Stromal cell of bone marrow (primary cell): ENCODE data around the gene LARP4B.

Source experiments
- DNase-seq: peaks from one replicate; pipeline ENCODE4 v3.0.0-alpha.2; 2012; ENCODE audit warnings: low read depth

The LARP4B gene

DNA sequence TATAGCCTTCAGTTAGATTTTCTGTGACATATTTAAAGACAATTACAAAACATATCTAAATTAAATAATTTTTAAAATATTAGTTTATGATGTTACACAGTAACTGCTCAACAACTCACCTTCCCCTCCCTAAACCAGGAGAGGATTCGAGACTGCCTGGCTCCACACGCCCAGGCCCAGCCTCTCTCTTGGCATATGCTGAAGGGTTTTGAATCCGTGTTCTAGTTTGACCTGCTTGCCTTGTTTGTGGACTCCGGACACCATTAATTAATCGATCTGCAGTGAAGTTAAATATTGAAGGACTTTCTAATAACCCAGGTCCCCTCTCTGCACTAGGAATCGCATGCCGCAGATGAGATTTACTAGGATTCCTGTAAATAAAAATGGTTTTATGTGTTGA lies 106.6 kb downstream of the LARP4B start:
- no peak for DNase-seq

- DNase-seq: no peak
Measured at GRCh38 chr10:824497-824896, 107.0 kb downstream of the LARP4B start.

- no peak for DNase-seq
Measured at GRCh38 chr10:822661-823367, 108.7 kb downstream of the LARP4B start.

- no peak for DNase-seq
Measured at GRCh38 chr10:822197-822596, 109.3 kb downstream of the LARP4B start.

- peak; percentile 25 for DNase-seq
Measured at GRCh38 chr10:821322-821721, 110.2 kb downstream of the LARP4B start.

GRCh38 chr10:819816-820215 lies 111.7 kb downstream of the LARP4B start:
- no peak for DNase-seq

DNA sequence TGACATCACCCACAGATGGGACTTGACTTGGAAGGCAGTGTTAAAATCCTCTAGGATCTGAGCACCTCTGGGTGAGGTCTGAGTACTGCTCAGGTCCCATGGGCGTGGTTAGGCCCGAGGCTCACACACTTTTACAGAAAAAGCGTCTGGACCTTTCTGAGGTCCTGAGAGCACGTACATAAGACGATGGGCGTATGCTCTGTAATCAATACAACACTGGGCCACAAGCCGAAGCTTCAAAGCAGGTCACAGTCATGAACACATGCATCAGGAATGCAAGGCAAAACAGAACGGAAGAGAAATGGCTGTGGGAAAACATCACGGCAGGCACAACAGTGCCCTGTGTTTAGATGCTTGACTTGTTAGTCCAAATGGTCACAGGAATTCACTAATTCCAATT lies 112.2 kb downstream of the LARP4B start:
- DNase-seq: no peak

- DNase-seq: no peak
Measured at GRCh38 chr10:818526-819220, 112.8 kb downstream of the LARP4B start.

DNA sequence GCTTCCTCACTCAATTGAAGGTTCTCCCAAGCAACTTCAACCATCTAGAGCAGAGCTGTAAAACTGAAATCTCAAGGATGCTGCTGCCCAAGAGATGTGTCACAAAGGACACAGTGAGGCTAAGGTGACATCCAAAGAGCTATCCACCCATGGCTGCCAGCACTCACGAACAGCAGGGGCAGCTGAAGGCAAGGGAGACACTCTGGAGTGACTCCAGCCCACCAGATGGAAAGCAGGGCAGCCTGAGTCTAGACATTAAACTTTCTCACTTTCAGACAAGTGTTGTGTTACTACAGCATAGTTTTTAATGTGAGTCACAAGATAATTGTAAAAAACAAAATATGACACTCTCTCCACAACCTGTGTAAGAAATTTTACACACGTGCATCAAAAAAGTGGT lies 113.5 kb downstream of the LARP4B start:
- DNase-seq: no peak

GRCh38 chr10:817371-817770 lies 114.1 kb downstream of the LARP4B start:
- DNase-seq: no peak

DNA sequence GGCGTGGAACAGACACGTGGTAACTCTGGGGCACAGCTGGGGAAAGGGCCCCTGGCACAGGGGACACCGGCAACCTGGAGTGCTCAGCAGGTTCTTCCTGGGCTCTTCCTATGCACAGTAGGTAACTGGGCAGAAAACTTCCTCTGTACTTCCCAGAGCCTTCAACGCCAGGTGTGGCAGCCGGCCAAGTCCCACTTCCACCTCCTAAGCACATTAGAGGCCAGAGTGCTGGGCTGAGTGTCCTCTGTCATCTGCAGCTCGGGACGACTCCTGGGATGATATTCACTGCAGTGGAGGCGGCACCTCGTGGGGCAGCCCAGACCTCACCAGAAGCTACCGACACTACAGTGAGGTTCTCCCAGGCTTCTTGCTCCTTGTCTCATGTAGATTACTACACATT lies 114.5 kb downstream of the LARP4B start:
- no peak for DNase-seq

GRCh38 chr10:816091-816477 lies 115.4 kb downstream of the LARP4B start:
- no peak for DNase-seq

DNA sequence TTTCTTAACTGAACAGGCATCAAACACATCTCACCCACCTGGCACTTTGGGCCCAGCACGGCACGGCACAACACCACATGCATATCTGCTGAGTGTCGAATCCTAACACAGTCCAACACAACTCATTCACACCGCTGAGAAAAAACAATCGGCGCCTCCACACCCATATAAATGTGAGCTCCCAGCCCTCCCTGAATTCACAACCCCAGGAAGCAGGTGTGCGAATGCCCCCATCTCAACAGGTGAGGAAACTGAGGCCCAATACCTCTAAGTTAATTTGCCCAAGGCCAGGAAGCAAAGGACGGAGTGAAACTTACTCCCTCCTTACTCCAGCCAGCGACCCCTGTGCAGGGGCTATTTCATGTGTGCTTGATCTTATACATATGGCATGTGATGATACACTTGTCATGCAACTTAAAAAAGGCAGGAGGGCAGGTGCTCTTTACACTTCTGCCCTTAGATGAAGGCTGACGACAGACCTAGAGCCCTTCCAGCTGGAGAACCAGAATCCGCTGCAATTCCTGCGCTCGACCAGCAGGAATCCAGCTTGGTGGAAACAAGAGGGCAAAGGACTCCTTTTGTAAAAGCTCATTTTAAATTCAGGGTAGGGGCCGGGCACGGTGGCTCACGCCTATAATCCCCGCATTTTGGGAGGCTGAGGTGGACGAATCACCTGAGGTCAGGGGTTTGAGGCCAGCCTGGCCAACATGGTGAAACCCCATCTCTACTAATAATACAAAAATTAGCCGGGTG lies 116.0 kb downstream of the LARP4B start:
- DNase-seq: no peak

DNA sequence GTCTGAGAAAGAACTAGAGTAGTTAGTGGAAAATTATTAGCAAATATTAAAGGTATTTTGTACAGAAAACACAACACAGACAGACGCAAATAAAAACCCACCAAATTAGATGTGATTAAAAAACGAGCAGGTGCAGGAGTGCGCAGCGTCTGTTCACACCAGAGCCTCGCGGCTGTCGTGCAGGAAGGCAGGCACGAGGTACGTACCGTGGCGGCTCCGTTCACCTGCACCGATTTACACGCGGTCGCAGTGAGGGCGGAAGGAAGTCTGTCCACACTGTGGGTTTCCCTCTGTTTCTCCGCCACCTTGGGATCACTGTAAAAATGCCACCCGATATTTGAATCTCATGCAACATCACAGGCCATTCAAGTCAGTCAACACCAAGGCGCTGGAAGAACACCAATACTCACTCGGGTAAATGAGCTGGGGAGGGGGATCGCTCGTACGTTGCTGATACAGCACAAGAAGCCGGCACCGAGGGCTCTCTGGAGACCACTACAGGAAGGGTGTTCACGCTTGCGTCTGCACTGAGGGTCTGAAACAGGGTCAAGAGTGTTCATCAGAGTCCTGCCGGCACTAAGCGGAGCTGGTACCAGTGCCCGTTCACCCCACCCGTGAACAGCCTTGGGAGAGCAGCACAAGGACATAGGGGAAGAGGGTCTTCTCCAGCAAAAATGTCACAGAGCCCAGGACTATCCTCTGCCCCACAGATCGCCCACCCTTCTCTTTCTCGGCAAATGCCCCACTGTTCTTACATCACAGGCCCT lies 116.8 kb downstream of the LARP4B start:
- DNase-seq: no peak

GRCh38 chr10:813286-813685 lies 118.2 kb downstream of the LARP4B start:
- no peak for DNase-seq

DNA sequence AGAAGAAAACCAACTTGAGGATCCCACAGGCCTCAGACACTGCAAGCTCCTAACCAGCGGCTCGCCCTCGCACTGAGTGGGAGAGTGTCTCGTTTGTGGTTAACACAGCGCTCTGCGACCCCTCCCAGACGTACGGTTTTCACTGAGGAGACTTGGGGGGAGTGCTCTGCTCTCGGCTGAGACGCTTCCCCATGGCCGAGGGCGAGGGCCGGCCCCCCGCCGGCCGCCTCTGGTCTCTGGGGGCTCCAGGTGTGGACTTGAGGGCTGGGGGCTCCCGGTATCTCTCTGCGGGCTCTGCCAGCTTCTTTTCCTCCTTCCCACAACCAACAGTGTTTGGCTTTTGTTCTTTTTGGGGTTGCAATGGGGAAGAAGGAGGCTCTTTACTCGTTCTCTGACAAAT lies 118.7 kb downstream of the LARP4B start:
- DNase-seq: no peak

GRCh38 chr10:811379-812175 lies 119.9 kb downstream of the LARP4B start:
- no peak for DNase-seq

DNA sequence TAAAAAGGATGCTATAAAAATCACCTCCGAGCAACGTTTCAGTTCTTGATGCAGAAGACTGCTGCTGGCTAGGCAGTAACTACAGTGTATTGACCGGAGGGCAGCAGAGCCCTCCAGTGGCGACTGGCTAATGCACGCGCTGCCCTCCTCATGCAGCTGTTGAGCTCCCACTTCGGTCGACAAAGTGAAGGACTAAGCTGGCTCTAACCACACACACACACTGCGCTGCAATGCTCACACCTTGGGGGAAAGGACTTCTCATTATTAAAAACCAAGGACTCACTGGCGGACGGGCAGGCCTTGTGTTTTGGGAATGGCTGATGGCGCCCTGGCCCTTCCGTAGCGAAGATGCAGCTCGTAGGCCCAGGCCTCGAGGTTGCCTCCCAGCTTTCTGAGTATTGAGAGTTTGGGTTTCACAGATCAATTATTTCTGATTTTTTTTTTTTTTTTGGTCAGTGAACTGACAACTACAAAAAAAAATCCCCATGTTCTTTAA lies 121.1 kb downstream of the LARP4B start:
- DNase-seq: no peak

DNA sequence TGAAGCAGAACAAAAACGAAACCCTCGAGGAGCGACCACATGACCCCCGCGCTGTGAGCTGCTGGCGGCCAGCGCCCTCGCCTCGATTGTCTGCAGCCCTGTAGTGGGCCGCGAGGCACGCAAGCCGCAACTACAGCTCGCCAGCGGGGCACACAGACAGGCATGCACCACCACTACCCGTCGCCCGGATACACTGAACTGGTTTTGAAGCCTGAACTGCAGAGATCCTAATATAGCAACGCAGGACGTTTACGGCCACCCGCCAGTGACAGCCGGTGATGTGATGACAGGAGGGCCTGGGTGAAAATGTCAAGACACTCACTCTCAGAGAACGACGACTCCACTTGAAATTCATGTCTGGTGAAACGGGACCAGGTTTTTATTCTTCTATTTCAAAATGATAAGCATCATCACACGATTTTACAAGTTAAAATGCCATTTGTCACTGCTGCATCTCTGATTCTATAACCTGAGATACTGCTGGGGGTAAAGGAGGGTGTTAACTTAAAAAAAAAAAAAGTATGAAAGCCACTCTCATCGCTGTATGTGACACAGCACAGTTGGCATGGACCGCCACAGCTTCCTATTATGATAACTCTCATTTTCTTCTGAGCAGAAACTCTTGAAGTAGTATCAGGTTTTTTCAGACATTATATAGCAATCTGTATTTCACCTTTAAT lies 121.7 kb downstream of the LARP4B start:
- DNase-seq: no peak

GRCh38 chr10:807958-808353 lies 123.5 kb downstream of the LARP4B start:
- no peak for DNase-seq
